SK-N-SH treated with all-trans-retinoic acid at 6 μM for 48 hours (cell line): Measurements from ENCODE around the gene DNAJB8.

ENCODE experiments used
- ESRRG ChIP-seq: fragments of 250-450 bp; sonication (Bioruptor Pico); IDR thresholded peaks from 2 replicates; pipeline ENCODE4 v1.6.1; 2021; ENCODE audit warnings: mild to moderate bottlenecking
- PPARA ChIP-seq: fragments of 250-450 bp; sonication (Bioruptor Pico); IDR thresholded peaks from 2 replicates; pipeline ENCODE4 v1.5.0; 2020; ENCODE audit warnings: mild to moderate bottlenecking, borderline replicate concordance
- ZNF565 ChIP-seq: fragments of 450-650 bp; formaldehyde crosslinking; conservative IDR thresholded peaks from 2 replicates; pipeline ENCODE4 v1.5.0; 2020; ENCODE audit warnings: low read depth, mild to moderate bottlenecking, moderate library complexity

- TF ChIP-seq ESRRG (no peak), PPARA (CRISPR knock-in tag) (no peak), ZNF565 (CRISPR knock-in tag) (no peak)
These were observed 22.9 kb upstream of the DNAJB8 start for GRCh38 chr3:128489674-128489926.
